ENCODE results near the gene GTF2F1. TPM values are rescaled to one million over a fixed set of nuclear protein-coding genes. Genes with fewer than 3 reads are reported as not detected.
"Not testable (repeated sequence)": the region's sequence is repeated elsewhere in the genome, so short reads cannot be mapped to it uniquely, and the experiment has no call there.

The GTF2F1 gene
- total RNA-seq, 1 donor from 2014 or later = 67.9 TPM

- intact Hi-C loops (cut with DNase I) = no loop called here
- no peaks in the 10 kb centered on the region for H3K9me3 ChIP-seq
- TF ChIP-seq CTCF (IDR thresholded peaks at IDR 0.05) = no peak
Measured at GRCh38 chr19:6433165-6433564, 40.2 kb upstream of the GTF2F1 start.

GRCh38 chr19:6431891-6432290, 38.9 kb upstream of the GTF2F1 start:
- Histone ChIP-seq H3K4me1 (no peaks in the 10 kb centered on the region), H3K4me3 (no peak overlapping the region), H3K36me3 (no peaks in the 10 kb centered on the region), H3K27me3 (no peaks in the 10 kb centered on the region), H3K27ac (no peak overlapping the region), H3K9me3 (no peaks in the 10 kb centered on the region)
- DNase-seq (ENCODE audit: low spot score in 2 of 2) = no peak
- no peak for TF ChIP-seq CTCF (IDR thresholded peaks at IDR 0.05)
- intact Hi-C loops (cut with DNase I) = no loop called here

More at GRCh38 chr19:6433165-6433564, 40.2 kb upstream of the GTF2F1 start:
- H3K27me3 ChIP-seq = no peaks in the 10 kb centered on the region
- no peak overlapping the region for H3K27ac ChIP-seq
- no peak overlapping the region for H3K4me3 ChIP-seq
- DNase-seq (ENCODE audit: low spot score in 2 of 2) = no peak
- no peaks in the 10 kb centered on the region for H3K36me3 ChIP-seq
- H3K4me1 ChIP-seq = no peaks in the 10 kb centered on the region

- intact Hi-C loops (cut with DNase I) = loop anchor here (10.0 kb wide), 2 partner anchors 305 to 525 kb away; partner anchors contain the start of genes GPR108, NDUFA11, TRIP10 and VMAC
- Histone ChIP-seq H3K27ac (no peak overlapping the region), H3K9me3 (no peaks in the 10 kb centered on the region), H3K27me3 (no peaks in the 10 kb centered on the region), H3K4me1 (peaks cover 3 to 5% of the 10 kb centered on the region in 2 donors), H3K4me3 (no peak overlapping the region), H3K36me3 (no peaks in the 10 kb centered on the region)
- DNase-seq (ENCODE audit: low spot score in 2 of 2) = no peak
- no peak for TF ChIP-seq CTCF (IDR thresholded peaks at IDR 0.05)
Measured at GRCh38 chr19:6429419-6430221, 36.7 kb upstream of the GTF2F1 start.

- not testable (repeated sequence) for H3K27me3 ChIP-seq; H3K4me3 ChIP-seq; H3K9me3 ChIP-seq; DNase-seq (ENCODE audit: low spot score in 2 of 2); H3K4me1 ChIP-seq; H3K36me3 ChIP-seq; H3K27ac ChIP-seq
- intact Hi-C loops (cut with DNase I) = loop anchor here (10.0 kb wide), 2 partner anchors 306 to 524 kb away; partner anchors contain the start of genes GPR108, NDUFA11, TRIP10 and VMAC
Measured at GRCh38 chr19:6428692-6429418, 35.9 kb upstream of the GTF2F1 start.

- no peaks in the 10 kb centered on the region for H3K9me3 ChIP-seq
- peaks cover 13 to 20% of the 10 kb centered on the region in 2 donors for H3K4me1 ChIP-seq
- no peak overlapping the region for H3K27ac ChIP-seq
- no peaks in the 10 kb centered on the region for H3K36me3 ChIP-seq
- no peak for TF ChIP-seq CTCF (IDR thresholded peaks at IDR 0.05)
- no peak overlapping the region for H3K4me3 ChIP-seq
- no peak for DNase-seq (ENCODE audit: low spot score in 2 of 2)
- no peaks in the 10 kb centered on the region for H3K27me3 ChIP-seq
- intact Hi-C loops (cut with DNase I) = loop anchor here (10.0 kb wide), 2 partner anchors 308 to 522 kb away; partner anchors contain the start of genes GPR108, NDUFA11, TRIP10 and VMAC
Measured at GRCh38 chr19:6427131-6427530, 34.2 kb upstream of the GTF2F1 start.
